Stimulated activated CD4-positive, alpha-beta T cell treated with anti-CD3 and anti-CD28 coated beads, Interleukin-2, amount 100 ng/mL, for 48 hours (primary cell): ENCODE data around the gene THSD4.
"Not testable (repeated sequence)": the region's sequence is repeated elsewhere in the genome, so short reads cannot be mapped to it uniquely, and the experiment has no call there.

Experiments
- DNase-seq, 2 donors: peaks; one replicate each; pipeline ENCODE4 v3.0.0-alpha.2; 2020

Gene THSD4

DNA sequence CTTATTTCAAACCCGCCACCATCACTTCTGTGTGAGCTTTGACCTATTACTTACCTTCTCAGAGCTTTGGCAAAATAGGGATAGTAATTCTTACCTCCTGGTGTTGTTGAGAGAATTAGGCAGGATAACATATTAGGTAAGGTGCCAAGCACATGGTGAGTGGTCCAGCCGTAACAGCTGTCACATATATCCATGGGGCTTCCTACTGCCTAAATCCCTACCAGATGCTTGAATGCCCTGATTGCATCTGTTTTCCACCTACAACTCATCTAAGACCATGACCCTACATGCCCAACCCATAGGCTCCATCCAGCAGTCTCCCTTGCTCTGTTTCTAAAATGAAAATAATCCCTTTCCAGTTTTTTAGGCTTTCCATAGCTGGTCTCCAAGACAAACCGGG, 532.8 kb downstream of the THSD4 start:
- DNase-seq = no peak

- DNase-seq = no peak
Measured at GRCh38 chr15:71649894-71650293, 534.6 kb downstream of the THSD4 start.

GRCh38 chr15:71650603-71651002, 535.3 kb downstream of the THSD4 start:
- no peak for DNase-seq

- peak in 1 of 2 donors; percentile 1 for DNase-seq
Measured at GRCh38 chr15:71651750-71652186, 536.5 kb downstream of the THSD4 start.

DNA sequence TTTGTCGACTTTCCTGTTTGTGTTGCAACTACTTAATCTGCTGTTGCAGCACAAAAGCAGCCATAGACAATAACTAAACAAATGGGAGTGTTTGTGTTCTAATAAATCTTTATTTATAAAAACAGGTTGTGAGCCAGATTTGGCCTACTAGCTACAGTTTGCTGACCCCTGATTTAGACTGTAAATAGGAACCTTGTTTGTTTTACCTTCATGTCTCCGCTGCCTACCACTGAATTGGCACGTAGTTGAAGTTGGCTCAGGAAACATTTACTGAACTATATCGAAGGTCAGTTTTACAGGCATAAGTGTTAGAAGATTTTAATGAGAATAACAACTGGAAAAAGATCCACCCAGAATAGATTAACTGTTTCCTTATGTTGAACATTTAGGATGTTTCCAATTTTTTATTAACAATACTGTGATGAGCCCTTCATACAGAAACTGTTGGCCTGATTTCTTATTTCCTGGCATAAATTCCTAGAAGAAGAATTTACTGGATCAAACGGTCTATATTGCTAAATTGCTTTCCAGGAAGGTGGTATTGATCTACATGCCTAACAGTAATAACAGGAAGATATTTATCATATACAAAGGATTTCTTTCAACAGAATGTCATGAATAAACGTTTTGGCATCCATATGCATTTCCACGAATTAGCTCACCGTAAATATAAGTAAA, 538.9 kb downstream of the THSD4 start:
- no peak for DNase-seq

DNA sequence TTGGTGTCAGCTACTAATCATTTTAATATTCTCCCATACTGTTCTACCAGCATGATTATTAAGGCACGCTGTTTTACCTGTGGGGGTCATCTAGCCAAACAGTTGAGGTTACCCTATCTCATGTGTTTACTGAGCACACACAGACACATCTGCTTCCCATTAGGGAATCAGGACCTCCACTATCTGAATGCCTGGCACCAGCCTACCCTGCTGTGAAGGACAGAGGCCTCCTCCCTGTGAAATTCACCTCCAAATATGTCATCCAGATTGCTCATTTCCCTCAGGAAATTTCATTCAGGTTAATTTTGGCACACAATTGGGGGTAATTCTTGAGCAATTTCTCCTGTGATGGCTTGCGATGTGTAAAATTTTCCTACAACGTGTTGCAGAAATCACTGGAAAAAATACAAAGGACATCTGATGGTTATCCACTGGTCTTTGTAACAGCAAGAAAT, 539.5 kb downstream of the THSD4 start:
- DNase-seq = no peak

GRCh38 chr15:71656425-71656824, 541.2 kb downstream of the THSD4 start:
- DNase-seq = no peak

GRCh38 chr15:71657141-71657540, 541.9 kb downstream of the THSD4 start:
- no peak for DNase-seq

- DNase-seq = no peak
Measured at GRCh38 chr15:71658036-71658435, 542.8 kb downstream of the THSD4 start.

DNA sequence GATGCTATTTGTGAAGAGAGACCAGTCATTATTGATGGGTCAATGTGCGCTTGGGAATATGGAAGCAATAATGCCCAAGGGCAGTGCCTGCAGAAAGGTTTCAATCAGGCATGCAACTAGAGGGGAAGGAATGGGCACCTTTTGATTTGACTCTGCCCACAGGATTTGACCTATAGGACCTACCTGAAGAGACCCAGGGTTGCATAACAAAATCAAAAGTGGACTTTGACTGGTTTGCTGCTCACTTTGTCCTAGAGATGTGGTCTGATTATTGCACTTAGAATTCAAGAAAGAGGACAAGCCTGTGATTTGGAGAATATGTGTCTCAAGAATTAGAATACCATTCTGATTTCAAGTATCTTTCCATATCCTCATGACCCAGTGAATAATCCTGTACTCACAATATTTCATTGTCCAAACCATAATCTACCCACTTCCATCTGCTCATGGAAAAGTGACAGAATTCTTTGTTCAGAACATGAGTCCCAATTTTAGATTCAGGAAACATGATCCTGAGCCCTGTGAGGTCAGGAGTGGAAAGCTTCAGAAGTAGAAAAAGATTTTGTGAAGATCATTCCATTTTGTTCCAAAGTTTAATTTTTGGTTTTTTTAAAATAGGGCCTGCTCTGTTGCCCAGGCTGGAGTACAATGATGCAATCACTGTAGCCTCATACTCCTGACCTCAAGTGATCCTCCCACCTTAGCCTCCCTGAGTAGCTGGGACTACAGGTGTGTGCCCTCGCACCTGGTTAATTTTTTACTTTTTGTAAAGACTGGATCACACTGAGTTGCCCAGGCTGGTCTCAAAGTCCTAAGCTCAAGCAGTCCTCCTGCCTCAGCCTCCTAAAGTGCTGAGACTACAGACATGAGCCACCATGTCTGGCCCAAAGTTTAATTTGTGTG, 543.8 kb downstream of the THSD4 start:
- no peak for DNase-seq

DNA sequence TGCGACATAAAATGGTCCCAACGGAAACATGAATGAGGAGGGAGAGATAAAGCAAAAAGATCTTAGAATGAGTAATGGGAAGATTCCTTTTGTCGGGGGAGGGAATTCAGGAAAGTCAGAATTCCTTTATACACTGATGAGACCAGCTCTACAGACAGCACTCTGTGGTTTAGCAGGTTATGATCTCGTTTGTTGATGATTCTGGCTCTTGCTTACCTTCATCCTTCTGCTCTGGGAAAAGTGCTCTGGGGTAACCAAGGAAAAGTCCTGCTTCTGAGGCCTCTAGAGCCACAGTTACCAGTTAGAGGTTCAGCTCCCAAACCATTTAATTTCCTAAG, 544.4 kb downstream of the THSD4 start:
- no peak for DNase-seq

DNA sequence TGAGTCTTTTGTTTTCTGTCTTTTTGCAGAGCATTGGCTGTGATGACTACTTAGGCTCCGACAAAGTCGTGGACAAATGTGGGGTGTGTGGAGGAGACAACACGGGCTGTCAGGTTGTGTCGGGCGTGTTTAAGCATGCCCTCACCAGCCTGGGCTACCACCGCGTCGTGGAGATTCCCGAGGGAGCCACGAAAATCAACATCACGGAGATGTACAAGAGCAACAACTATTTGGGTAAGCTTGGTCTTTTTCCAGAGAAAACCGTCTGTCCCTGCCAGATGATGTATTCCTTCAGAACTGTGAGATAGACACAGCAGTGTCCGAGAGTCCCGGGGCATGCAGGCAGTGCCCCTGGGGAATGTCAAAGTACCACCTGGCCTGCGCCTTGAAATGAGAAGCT, 545.2 kb downstream of the THSD4 start:
- DNase-seq = no peak

DNA sequence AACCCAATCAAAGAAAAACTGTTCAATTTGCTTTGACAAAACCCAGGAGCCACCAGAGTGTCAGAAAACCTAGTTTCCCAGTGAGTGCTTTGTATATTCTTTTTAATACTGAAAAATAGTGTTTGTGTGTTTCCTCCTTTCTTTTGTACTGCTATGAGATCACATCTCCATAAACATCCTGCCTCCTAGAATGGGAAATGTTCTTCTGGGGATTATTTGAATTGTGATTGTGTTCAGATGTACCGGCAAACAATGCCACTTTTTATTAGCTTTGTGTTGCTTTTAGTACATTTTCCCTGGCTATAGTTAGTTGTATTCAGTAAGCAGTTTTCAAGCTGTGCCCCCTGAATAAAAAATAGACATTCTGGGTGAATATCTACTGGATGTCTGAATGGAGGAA, 547.0 kb downstream of the THSD4 start:
- no peak for DNase-seq

- DNase-seq = no peak
Measured at GRCh38 chr15:71664622-71665021, 549.4 kb downstream of the THSD4 start.

GRCh38 chr15:71666763-71667620, 551.7 kb downstream of the THSD4 start:
- DNase-seq = no peak

DNA sequence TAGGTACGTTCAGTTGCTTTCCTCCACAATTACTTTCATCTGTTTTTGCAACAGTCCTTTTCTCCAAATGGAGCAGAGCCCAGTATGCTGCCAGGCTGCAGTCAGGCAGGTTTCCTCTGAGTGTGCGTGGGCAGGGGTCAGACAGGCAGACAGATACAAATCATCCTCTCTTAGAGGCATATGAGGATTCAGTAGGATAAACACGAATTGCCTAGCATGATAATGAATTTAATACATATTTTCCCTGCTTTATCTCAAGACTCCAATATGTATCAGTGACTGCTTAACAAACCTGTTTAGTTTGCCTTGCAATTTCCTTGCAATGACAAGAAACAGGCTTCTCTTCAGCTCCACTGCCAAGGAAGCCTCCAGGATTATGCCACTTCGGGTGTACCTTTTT, 554.4 kb downstream of the THSD4 start:
- no peak for DNase-seq

DNA sequence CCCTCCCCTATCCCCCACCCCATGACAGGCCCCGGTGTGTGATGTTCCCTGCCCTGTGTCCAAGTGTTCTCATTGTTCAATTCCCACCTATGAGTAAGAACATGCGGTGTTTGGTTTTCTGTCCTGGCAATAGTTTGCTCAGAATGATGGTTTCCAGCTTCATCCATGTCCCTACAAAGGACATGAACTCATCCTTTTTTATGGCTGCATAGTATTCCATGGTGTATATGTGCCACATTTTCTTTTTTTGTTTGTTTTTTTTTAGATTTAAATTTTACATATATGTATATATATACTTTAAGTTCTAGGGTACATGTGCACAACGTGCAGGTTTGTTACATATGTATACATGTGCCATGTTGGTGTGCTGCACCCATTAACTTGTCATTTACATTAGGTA, 555.0 kb downstream of the THSD4 start:
- not testable (repeated sequence) for DNase-seq

DNA sequence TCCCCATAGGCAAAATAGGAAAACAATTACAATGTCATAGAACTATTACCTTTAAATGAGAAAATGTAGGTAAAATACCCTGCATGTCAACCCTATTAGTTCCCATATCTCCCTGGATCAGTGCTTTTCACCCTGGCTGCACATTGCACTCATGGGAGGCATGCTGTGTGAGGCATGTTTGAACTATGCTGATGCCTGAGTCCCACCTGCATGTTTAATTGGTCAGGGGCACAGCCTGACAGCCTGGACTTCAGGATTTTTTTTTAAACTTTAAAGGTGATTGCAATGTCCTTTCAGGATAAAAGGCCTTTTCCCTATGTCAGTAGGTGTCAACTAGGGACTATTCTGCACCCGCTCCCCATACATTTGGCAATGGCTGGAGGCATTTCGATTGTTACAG, 559.1 kb downstream of the THSD4 start:
- DNase-seq = no peak

- no peak for DNase-seq
Measured at GRCh38 chr15:71677352-71677751, 562.1 kb downstream of the THSD4 start.

DNA sequence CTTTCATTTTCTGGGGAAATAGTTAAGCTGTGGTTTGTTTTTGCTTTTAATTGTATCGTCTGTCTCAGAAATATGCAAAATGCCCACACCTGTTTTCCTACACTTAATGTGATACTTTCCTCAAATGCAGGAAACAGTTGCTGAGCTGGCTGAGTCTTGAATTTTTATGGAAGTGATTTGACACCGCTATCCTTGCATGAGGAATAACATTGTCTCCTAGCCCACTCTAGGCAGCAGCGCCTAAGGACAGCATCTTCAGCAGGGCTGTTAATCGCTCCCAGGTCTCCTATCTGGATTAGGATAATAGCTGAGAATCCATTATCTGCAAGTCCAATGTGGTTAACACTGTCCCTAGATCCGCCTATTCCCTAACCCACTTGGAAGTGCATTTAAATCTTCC, 562.5 kb downstream of the THSD4 start:
- DNase-seq = no peak

DNA sequence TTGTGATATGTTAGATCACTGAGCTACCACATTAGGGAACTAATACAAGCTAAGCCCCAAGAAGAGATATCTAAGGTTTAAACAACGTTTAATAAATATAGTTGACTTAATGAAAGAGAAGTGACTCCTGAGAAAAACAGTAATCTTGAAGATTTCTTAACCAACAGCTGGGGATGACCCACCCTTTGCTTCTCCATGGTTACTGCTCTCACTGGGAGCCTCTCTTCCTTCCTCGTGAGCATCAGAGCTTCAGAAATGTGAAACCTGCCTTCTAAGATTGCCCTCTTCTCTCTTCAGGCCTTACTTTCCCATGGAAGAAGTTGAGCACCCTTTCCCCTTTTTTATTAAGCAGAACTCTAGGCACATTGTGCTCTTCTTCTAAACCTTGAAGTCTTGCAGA, 562.9 kb downstream of the THSD4 start:
- no peak for DNase-seq

DNA sequence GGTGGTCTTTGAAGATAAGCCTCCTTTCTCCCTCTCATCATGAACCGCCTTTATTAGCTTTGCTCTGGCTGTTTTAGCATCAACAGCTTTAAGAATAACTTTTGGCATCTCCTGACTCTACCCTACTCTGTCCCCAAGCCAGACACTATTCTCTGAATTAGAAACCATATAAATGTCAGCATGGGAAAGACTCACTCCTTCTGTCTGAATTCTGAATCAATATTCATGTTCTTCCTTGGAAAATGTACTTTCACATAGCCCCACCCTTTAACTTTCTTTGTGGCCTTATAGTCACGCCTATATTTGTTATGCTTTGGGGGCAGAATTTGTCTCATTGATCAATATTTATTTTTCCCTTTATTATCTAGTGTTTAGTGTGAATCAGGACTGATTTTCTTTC, 563.3 kb downstream of the THSD4 start:
- no peak for DNase-seq

DNA sequence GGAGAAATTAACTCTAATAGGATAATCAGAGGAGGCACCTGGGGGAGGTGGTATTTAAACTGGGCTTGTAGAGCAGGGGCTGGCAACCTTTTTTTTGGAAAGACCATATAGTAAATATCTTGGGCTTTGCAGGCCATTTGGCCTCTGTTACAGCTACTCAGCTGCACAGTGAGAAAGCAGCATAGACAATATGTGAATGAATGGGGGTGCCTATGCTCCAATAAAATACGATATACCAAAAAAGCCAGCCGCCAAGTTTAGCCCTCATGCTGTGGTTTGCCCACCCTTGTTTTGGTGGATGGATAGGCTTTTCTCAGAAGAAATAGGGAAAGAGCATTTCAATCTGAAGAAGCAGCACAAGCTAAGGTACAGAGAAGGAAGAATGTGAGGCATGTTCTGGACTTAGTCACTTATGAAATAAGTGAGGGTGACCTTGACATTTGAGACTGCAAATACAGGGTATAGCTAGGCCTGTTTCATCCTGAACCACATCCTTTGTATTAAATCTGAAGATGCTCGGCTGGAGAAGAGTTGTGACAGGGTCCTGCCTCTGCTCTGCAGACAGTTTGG, 564.0 kb downstream of the THSD4 start:
- DNase-seq = no peak
